ENCODE data around the gene MTMR11.

The MTMR11 gene

DNA sequence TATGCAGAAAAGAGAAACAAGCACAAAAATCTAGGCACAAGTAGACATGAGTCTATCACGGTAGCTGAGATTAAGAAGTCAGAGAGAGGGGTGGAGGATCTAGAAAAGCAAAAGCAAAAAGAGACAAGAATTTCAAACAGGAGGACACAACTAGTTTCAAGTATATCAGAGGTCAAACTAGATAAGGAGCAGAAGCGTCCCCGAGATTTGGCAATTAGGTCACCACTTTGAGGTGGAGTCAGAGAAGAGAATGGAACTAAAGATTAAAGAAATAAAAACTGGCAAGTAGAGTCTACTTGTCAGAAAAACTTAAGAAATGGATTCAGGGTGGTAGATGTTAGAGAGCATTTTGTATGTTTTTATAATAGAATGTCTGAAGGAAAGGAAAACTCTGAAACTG, 11.3 kb downstream of the MTMR11 start:
- Histone ChIP-seq H3K4me1 (ENCODE audit: control extremely low read depth in 1 of 4, control insufficient read depth in 4 of 4, insufficient read depth in 4 of 4, low read length in 3 of 4) (peaks cover 7 to 33% (median 18%) of the 10 kb centered on the region in 4 experiments), H3K27ac (ENCODE audit: insufficient read depth in 1 of 2, low read depth in 1 of 2, low read length in 2 of 2, poor library complexity in 1 of 2, severe bottlenecking in 2 of 2) (no peak overlapping the region), H3K36me3 (ENCODE audit: control insufficient read depth in 4 of 4, insufficient read depth in 4 of 4, low read length in 3 of 4) (peaks cover 12 to 51% (median 39%) of the 10 kb centered on the region in 4 experiments), H3K9me3 (ENCODE audit: control extremely low read depth in 1 of 5, control insufficient read depth in 4 of 5, insufficient read depth in 2 of 5, low read depth in 1 of 5, low read length in 4 of 5) (no peaks in the 10 kb centered on the region), H3K27me3 (replicated peaks in 2 of 5; ENCODE audit: control insufficient read depth in 4 of 5, insufficient read depth in 5 of 5, low read length in 4 of 5) (no peaks in the 10 kb centered on the region), H3K4me3 (ENCODE audit: control insufficient read depth in 1 of 7, extremely low read depth in 1 of 7, insufficient read depth in 4 of 7, low read depth in 2 of 7, low read length in 6 of 7) (no peak overlapping the region)
- no peak for DNase-seq
- WGBS (ENCODE audit: insufficient coverage), result 100% methylated on average over 3 of the region's 3 CpGs
- CTCF ChIA-PET, result no interaction called here
- POLR2A ChIA-PET, result no interaction called here

DNA sequence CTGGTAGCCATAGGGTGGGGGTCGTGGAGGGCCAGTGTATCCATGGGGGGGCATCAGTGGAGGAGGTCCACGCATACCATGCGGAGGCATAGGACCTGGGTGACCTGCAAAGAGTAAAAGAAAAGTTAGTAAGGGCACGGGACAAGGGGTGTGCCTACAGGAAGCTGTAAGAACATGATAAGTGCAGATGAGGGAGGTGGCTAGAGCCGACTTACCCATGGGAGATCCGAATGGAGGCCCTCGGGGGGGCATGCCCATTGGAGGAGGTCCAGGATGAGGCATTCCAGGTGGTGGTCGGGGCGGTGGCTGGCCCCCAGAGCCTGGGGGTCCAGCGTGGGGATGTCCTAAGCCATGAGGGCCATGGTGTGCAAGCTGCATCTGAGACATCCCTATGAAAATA, 13.1 kb downstream of the MTMR11 start:
- H3K27ac ChIP-seq (ENCODE audit: insufficient read depth in 1 of 2, low read depth in 1 of 2, low read length in 2 of 2, poor library complexity in 1 of 2, severe bottlenecking in 2 of 2), result no peak overlapping the region
- POLR2A ChIA-PET, result no interaction called here
- CTCF ChIA-PET, result no interaction called here
- H3K36me3 ChIP-seq (ENCODE audit: control insufficient read depth in 4 of 4, insufficient read depth in 4 of 4, low read length in 3 of 4), result peaks cover 12 to 51% (median 39%) of the 10 kb centered on the region in 4 experiments
- H3K4me3 ChIP-seq (ENCODE audit: control insufficient read depth in 1 of 7, extremely low read depth in 1 of 7, insufficient read depth in 4 of 7, low read depth in 2 of 7, low read length in 6 of 7), result no peak overlapping the region
- H3K9me3 ChIP-seq (ENCODE audit: control extremely low read depth in 1 of 5, control insufficient read depth in 4 of 5, insufficient read depth in 2 of 5, low read depth in 1 of 5, low read length in 4 of 5), result no peaks in the 10 kb centered on the region
- no peak for DNase-seq
- WGBS (ENCODE audit: insufficient coverage), result 89% methylated on average over 10 of the region's 10 CpGs
- H3K4me1 ChIP-seq (ENCODE audit: control extremely low read depth in 1 of 4, control insufficient read depth in 4 of 4, insufficient read depth in 4 of 4, low read length in 3 of 4), result peaks cover 5 to 24% (median 17%) of the 10 kb centered on the region in 4 experiments
- H3K27me3 ChIP-seq (replicated peaks in 2 of 5; ENCODE audit: control insufficient read depth in 4 of 5, insufficient read depth in 5 of 5, low read length in 4 of 5), result no peaks in the 10 kb centered on the region

DNA sequence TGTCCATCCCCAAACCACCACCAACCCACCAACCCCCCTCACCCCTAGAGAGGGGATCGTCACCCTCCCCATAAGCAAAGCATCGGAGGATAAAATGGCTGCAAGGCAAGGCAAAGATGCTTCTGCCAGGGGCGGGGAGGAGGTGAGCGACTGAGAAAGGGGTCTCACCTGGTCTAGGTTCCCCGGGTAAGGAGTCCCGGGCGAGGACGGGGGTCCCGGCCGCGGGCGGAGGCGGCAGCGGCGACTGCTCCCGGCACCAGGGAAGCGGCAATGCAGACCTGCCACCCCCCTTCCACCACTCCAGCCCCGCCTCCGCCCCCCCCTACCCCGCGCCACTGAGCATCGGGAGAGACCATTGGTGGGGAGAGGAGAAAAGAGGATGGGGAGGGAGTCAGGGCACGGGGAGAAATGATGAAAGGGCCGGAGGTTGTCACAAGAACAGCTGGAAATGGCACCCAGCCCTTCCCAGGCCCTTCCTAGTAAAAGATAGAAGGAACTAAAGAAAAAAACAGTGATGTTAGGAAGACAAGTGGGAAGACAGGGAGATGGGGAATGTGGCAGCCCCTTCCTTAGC, 19.0 kb downstream of the MTMR11 start, which contains the start of gene SV2A:
SV2A (minus strand) TSS at position 274 of the 574 bp plus-strand sequence. CDS start 4,004 bp downstream, outside the sequence.
- WGBS (ENCODE audit: insufficient coverage), result under 1% methylated on average over 14 of the region's 24 CpGs
- Histone ChIP-seq H3K4me3 (ENCODE audit: control insufficient read depth in 1 of 7, extremely low read depth in 1 of 7, insufficient read depth in 4 of 7, low read depth in 2 of 7, low read length in 6 of 7) (peak within 1 kb of the TSS; percentile 58 to 97 (median 81)), H3K27ac (ENCODE audit: insufficient read depth in 1 of 2, low read depth in 1 of 2, low read length in 2 of 2, poor library complexity in 1 of 2, severe bottlenecking in 2 of 2) (peak within 1 kb of the TSS in 1 of 2 experiments; percentile 72), H3K27me3 (replicated peaks in 2 of 5; ENCODE audit: control insufficient read depth in 4 of 5, insufficient read depth in 5 of 5, low read length in 4 of 5) (no peaks in the 10 kb centered on the region), H3K36me3 (ENCODE audit: control insufficient read depth in 4 of 4, insufficient read depth in 4 of 4, low read length in 3 of 4) (peaks cover 5 to 16% (median 11%) of the 10 kb centered on the region in 4 experiments), H3K9me3 (ENCODE audit: control extremely low read depth in 1 of 5, control insufficient read depth in 4 of 5, insufficient read depth in 2 of 5, low read depth in 1 of 5, low read length in 4 of 5) (no peaks in the 10 kb centered on the region), H3K4me1 (ENCODE audit: control extremely low read depth in 1 of 4, control insufficient read depth in 4 of 4, insufficient read depth in 4 of 4, low read length in 3 of 4) (peaks cover 8 to 41% (median 35%) of the 10 kb centered on the region in 4 experiments)
- POLR2A ChIA-PET, result interaction anchor here (0.6 kb wide), 1 partner anchor 28 kb away, joined by 4 read pairs; no protein-coding TSS in a partner anchor
- CTCF ChIA-PET, result no interaction called here
- DNase-seq, result peak; percentile 58 to 79 (median 76)

DNA sequence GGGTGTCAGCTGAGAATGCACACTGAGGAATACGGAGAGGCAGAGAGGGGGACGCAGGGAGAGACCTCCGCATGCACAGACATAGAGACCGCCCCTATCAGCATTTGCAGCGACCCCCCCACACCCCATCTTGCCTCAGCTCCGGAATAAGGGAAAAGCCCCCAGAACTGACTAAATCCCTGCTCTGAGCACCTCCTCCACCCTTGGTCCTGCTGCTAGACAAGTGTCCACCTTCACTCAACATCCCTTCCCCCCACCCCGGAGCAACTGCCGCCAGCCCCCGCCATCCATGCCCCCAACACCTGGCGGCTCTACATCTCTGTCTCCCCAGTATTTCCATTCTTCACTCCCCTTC, 19.8 kb downstream of the MTMR11 start:
- Histone ChIP-seq H3K4me1 (ENCODE audit: control extremely low read depth in 1 of 4, control insufficient read depth in 4 of 4, insufficient read depth in 4 of 4, low read length in 3 of 4) (peaks cover 8 to 41% (median 35%) of the 10 kb centered on the region in 4 experiments), H3K27ac (ENCODE audit: insufficient read depth in 1 of 2, low read depth in 1 of 2, low read length in 2 of 2, poor library complexity in 1 of 2, severe bottlenecking in 2 of 2) (peak overlapping the region in 1 of 2 experiments; percentile 72), H3K4me3 (ENCODE audit: control insufficient read depth in 1 of 7, extremely low read depth in 1 of 7, insufficient read depth in 4 of 7, low read depth in 2 of 7, low read length in 6 of 7) (peak overlapping the region; percentile 58 to 97 (median 81)), H3K27me3 (replicated peaks in 2 of 5; ENCODE audit: control insufficient read depth in 4 of 5, insufficient read depth in 5 of 5, low read length in 4 of 5) (no peaks in the 10 kb centered on the region), H3K36me3 (ENCODE audit: control insufficient read depth in 4 of 4, insufficient read depth in 4 of 4, low read length in 3 of 4) (peaks cover 4 to 19% (median 7%) of the 10 kb centered on the region in 4 experiments), H3K9me3 (ENCODE audit: control extremely low read depth in 1 of 5, control insufficient read depth in 4 of 5, insufficient read depth in 2 of 5, low read depth in 1 of 5, low read length in 4 of 5) (no peaks in the 10 kb centered on the region)
- POLR2A ChIA-PET, result interaction anchor here (1.6 to 1.9 kb wide), 2 partner anchors 11 to 29 kb away, joined by 5 to 13 read pairs; partner anchors contain the start of gene SF3B4
- DNase-seq, result no peak
- WGBS (ENCODE audit: insufficient coverage), result 0% methylated on average over 3 of the region's 10 CpGs
- CTCF ChIA-PET, result interaction anchor here (0.7 to 1.3 kb wide), 3 partner anchors 13 to 28 kb away, joined by 3 to 4 read pairs (median 3); no protein-coding TSS in a partner anchor

DNA sequence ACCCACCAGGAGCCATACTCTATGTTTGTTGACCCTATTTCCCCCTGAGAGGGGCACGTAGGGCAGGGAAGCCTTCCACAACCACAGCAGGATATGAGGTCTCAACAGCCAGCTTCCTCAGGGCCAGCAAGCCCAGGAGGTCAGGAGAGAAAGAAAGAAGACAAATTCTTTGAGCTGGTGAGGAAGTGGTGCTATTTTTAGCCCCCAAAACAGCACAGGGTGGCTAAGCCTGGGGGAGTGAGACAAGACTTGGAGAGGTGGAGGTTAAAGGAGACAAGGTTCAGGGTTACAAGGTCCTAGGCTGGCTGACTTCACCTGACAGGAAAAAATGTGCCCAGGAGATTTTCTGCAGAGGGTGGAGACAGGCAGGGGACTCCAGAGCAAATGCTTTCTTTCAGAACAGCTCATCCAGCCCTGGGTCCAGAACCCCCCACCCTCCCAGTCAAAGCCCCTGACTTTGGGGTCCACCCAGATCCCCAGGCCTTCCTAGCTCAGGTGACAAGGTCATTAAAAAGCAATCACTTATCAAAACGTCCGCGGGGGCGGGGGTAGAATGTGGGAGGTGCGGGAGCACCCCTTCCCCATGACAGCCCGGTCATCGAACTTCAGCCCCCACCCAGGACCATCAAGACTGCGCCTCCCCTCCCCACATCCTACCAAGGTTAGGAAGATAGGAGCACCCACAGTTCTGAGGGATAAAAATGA, 20.3 kb downstream of the MTMR11 start:
- H3K9me3 ChIP-seq (ENCODE audit: control extremely low read depth in 1 of 5, control insufficient read depth in 4 of 5, insufficient read depth in 2 of 5, low read depth in 1 of 5, low read length in 4 of 5), result no peaks in the 10 kb centered on the region
- ChIA-PET POLR2A (interaction anchor here (0.6 to 1.9 kb wide), 4 partner anchors 10 to 29 kb away, joined by 3 to 13 read pairs (median 4); partner anchors contain the start of gene SF3B4), CTCF (interaction anchor here (0.7 to 2.9 kb wide), 4 partner anchors 11 to 28 kb away, joined by 3 to 9 read pairs (median 4); no protein-coding TSS in a partner anchor)
- peaks cover 8 to 41% (median 35%) of the 10 kb centered on the region in 4 experiments for H3K4me1 ChIP-seq (ENCODE audit: control extremely low read depth in 1 of 4, control insufficient read depth in 4 of 4, insufficient read depth in 4 of 4, low read length in 3 of 4)
- peaks cover 0 to 24% (median 8%) of the 10 kb centered on the region in 4 experiments for H3K36me3 ChIP-seq (ENCODE audit: control insufficient read depth in 4 of 4, insufficient read depth in 4 of 4, low read length in 3 of 4)
- no CpG with 5 or more reads among the region's 9 CpGs for WGBS (ENCODE audit: insufficient coverage)
- H3K4me3 ChIP-seq (ENCODE audit: control insufficient read depth in 1 of 7, extremely low read depth in 1 of 7, insufficient read depth in 4 of 7, low read depth in 2 of 7, low read length in 6 of 7), result peak overlapping the region; percentile 26 to 97 (median 81)
- DNase-seq, result peak in 2 of 3 donors; percentile 35 to 48
- peak overlapping the region; percentile 33 to 72 for H3K27ac ChIP-seq (ENCODE audit: insufficient read depth in 1 of 2, low read depth in 1 of 2, low read length in 2 of 2, poor library complexity in 1 of 2, severe bottlenecking in 2 of 2)
- H3K27me3 ChIP-seq (replicated peaks in 2 of 5; ENCODE audit: control insufficient read depth in 4 of 5, insufficient read depth in 5 of 5, low read length in 4 of 5), result no peaks in the 10 kb centered on the region

DNA sequence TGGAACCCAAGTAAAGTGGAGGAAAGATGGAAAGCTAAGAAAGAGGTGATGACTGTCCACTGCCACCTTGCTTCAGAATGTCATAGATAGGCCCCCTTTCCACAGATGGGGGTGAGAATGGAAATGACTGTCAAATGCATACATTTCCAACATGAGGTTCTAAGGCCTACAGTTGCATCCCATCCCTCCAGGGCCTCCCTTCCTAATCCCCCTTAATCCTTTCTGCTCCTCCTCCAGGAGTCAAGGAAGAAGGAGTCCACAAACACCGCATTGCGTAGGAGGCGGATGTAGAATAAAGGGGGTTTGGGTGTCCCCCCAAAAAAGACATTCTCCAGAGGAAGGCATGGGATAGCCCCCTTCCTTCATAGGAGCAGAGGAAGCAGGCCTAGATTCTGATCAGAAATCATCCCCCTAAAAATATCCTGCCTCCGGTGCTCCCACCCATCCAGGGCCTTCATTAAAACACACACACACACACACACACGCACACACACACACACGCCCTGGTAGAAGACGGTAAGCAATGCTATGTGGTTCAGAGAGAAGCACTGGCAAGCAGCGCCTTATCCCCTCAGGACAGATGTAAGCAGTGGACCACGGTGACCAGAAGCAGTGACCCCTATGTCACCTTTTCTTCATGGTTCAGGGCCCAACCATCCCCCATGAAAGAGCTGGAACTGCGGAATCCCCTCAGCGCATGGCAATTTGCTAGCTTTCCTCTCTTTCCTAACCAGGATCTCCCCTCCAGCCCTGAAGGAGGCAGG, 21.1 kb downstream of the MTMR11 start:
- Histone ChIP-seq H3K36me3 (ENCODE audit: control insufficient read depth in 4 of 4, insufficient read depth in 4 of 4, low read length in 3 of 4) (peaks cover 0 to 32% (median 10%) of the 10 kb centered on the region in 4 experiments), H3K27ac (ENCODE audit: insufficient read depth in 1 of 2, low read depth in 1 of 2, low read length in 2 of 2, poor library complexity in 1 of 2, severe bottlenecking in 2 of 2) (peak overlapping the region; percentile 33 to 72), H3K9me3 (ENCODE audit: control extremely low read depth in 1 of 5, control insufficient read depth in 4 of 5, insufficient read depth in 2 of 5, low read depth in 1 of 5, low read length in 4 of 5) (no peaks in the 10 kb centered on the region), H3K4me1 (ENCODE audit: control extremely low read depth in 1 of 4, control insufficient read depth in 4 of 4, insufficient read depth in 4 of 4, low read length in 3 of 4) (peaks cover 8 to 41% (median 35%) of the 10 kb centered on the region in 4 experiments), H3K4me3 (ENCODE audit: control insufficient read depth in 1 of 7, extremely low read depth in 1 of 7, insufficient read depth in 4 of 7, low read depth in 2 of 7, low read length in 6 of 7) (peak overlapping the region in 5 of 7 experiments; percentile 26 to 97 (median 81)), H3K27me3 (replicated peaks in 2 of 5; ENCODE audit: control insufficient read depth in 4 of 5, insufficient read depth in 5 of 5, low read length in 4 of 5) (no peaks in the 10 kb centered on the region)
- CTCF ChIA-PET, result interaction anchor here (1.0 to 2.9 kb wide), 2 partner anchors 11 to 27 kb away, joined by 4 to 9 read pairs; no protein-coding TSS in a partner anchor
- DNase-seq, result peak; percentile 16 to 56 (median 40)
- POLR2A ChIA-PET, result interaction anchor here (0.9 to 1.9 kb wide), 3 partner anchors 11 to 28 kb away, joined by 3 to 13 read pairs (median 5); partner anchors contain the start of gene SF3B4
- 54% methylated on average over 6 of the region's 11 CpGs for WGBS (ENCODE audit: insufficient coverage)
